ENCODE measurements around the gene SH3BP1. TPM values are rescaled to one million over a fixed set of nuclear protein-coding genes. Genes with fewer than 3 reads are reported as not detected.

SH3BP1 gene
- total RNA-seq, 1 experiment from 2014 or later: 60.5 TPM

GRCh38 chr22:37594237-37594636, 45.2 kb upstream of the SH3BP1 start:
- TF ChIP-seq EZH2 (IDR thresholded peaks at IDR 0.05; ENCODE audit: low read depth): no peak
- TF ChIP-seq CTCF (conservative IDR thresholded peaks at IDR 0.05): peak; percentile 39; the same call in 1 of the 2 replicates
- Histone ChIP-seq H3K27me3 (ENCODE audit: insufficient read depth, low read depth) (no peaks in the 10 kb centered on the region), H3F3A (ENCODE audit: insufficient read depth, low read depth) (peaks cover 26% of the 10 kb centered on the region; the same call in 1 of the 2 replicates), H3K4me1 (replicated peaks; ENCODE audit: insufficient read depth) (peaks cover 26% of the 10 kb centered on the region), H3K4me3 (no peak overlapping the region), H3K9me2 (ENCODE audit: insufficient read depth) (no peaks in the 10 kb centered on the region), H3K79me2 (ENCODE audit: low read depth) (no peaks in the 10 kb centered on the region), H3K4me2 (no peak overlapping the region), H2AFZ (no peak overlapping the region), H4K20me1 (ENCODE audit: insufficient read depth) (no peaks in the 10 kb centered on the region), H3K27ac (no peak overlapping the region), H3K9me3 (ENCODE audit: insufficient read depth, low read depth) (no peaks in the 10 kb centered on the region), H3K36me3 (ENCODE audit: low read depth) (no peaks in the 10 kb centered on the region)
- intact Hi-C loops (cut with micrococcal nuclease; ENCODE audit: unreplicated experiment): loop anchor here (5.0 kb wide), 1 partner anchor 137 kb away; no protein-coding TSS in a partner anchor
- BruUV-seq (replicated peaks): no TSS peak
- peak in 1 of 2 experiments; percentile 34 for DNase-seq
- POLR2A ChIA-PET (ENCODE audit: unreplicated experiment): no interaction called here
- CTCF ChIA-PET: no interaction called here

DNA sequence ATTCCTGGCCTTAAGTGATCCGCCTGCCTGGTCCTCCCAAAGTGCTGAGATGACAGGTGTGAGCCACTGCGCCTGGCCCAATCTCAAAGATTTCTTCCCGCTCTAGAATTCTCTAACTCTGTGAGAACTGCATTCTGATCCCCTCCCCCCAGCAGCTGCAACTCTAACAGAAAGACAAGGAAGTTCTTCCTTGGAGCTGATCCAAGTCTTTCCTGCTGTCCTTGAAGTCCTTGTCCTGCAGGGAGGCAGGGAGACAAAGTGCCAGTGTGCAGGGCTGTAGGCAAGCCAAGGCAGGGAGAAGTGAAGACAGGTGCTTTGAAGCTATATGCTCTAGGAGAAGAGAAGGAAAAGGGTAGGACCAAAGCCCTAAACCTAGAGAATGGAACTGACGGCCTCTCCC, 40.3 kb upstream of the SH3BP1 start:
- Histone ChIP-seq H3K27ac (no peak overlapping the region), H3K79me2 (ENCODE audit: low read depth) (no peaks in the 10 kb centered on the region), H4K20me1 (ENCODE audit: insufficient read depth) (no peaks in the 10 kb centered on the region), H3K27me3 (ENCODE audit: insufficient read depth, low read depth) (no peaks in the 10 kb centered on the region), H3K36me3 (ENCODE audit: low read depth) (no peaks in the 10 kb centered on the region), H3K4me2 (peak overlapping the region; percentile 31), H3K4me1 (replicated peaks; ENCODE audit: insufficient read depth) (peaks cover 48% of the 10 kb centered on the region), H3K9me2 (ENCODE audit: insufficient read depth) (no peaks in the 10 kb centered on the region), H3F3A (ENCODE audit: insufficient read depth, low read depth) (peaks cover 46% of the 10 kb centered on the region), H2AFZ (no peak overlapping the region), H3K9me3 (ENCODE audit: insufficient read depth, low read depth) (no peaks in the 10 kb centered on the region), H3K4me3 (no peak overlapping the region)
- CTCF ChIA-PET: interaction anchor here (0.6 to 0.7 kb wide), 4 partner anchors 9 to 104 kb away, joined by 5 to 22 read pairs (median 7); no protein-coding TSS in a partner anchor
- no peak for TF ChIP-seq CTCF (conservative IDR thresholded peaks at IDR 0.05)
- TF ChIP-seq EZH2 (IDR thresholded peaks at IDR 0.05; ENCODE audit: low read depth): no peak
- BruUV-seq (replicated peaks): no TSS peak
- intact Hi-C loops (cut with micrococcal nuclease; ENCODE audit: unreplicated experiment): no loop called here
- peak; percentile 19 to 40 for DNase-seq
- POLR2A ChIA-PET (ENCODE audit: unreplicated experiment): interaction anchor here (0.7 kb wide), 1 partner anchor 185 kb away, joined by 11 read pairs; no protein-coding TSS in a partner anchor

GRCh38 chr22:37601203-37601539, 38.3 kb upstream of the SH3BP1 start:
- TSS peak; percentile 70 for BruUV-seq (replicated peaks)
- H3F3A ChIP-seq (ENCODE audit: insufficient read depth, low read depth): peaks cover 45% of the 10 kb centered on the region
- TF ChIP-seq EZH2 (IDR thresholded peaks at IDR 0.05; ENCODE audit: low read depth) (no peak), CTCF (conservative IDR thresholded peaks at IDR 0.05) (no peak)
- peak overlapping the region; percentile 3; the same call in 1 of the 2 replicates for H3K4me3 ChIP-seq
- H4K20me1 ChIP-seq (ENCODE audit: insufficient read depth): no peaks in the 10 kb centered on the region
- peaks cover 57% of the 10 kb centered on the region for H3K4me1 ChIP-seq (replicated peaks; ENCODE audit: insufficient read depth)
- H3K27ac ChIP-seq: peak overlapping the region; percentile 57
- H3K9me2 ChIP-seq (ENCODE audit: insufficient read depth): no peaks in the 10 kb centered on the region
- H3K79me2 ChIP-seq (ENCODE audit: low read depth): no peaks in the 10 kb centered on the region
- no peaks in the 10 kb centered on the region for H3K36me3 ChIP-seq (ENCODE audit: low read depth)
- ChIA-PET POLR2A (ENCODE audit: unreplicated experiment) (interaction anchor here (0.6 kb wide), 1 partner anchor 358 kb away, joined by 4 read pairs; no protein-coding TSS in a partner anchor), CTCF (interaction anchor here (0.7 to 1.3 kb wide), 3 partner anchors 9 to 479 kb away, joined by 4 to 6 read pairs (median 4); no protein-coding TSS in a partner anchor)
- DNase-seq: no peak
- H3K4me2 ChIP-seq: peak overlapping the region; percentile 67
- no peaks in the 10 kb centered on the region for H3K9me3 ChIP-seq (ENCODE audit: insufficient read depth, low read depth)
- intact Hi-C loops (cut with micrococcal nuclease; ENCODE audit: unreplicated experiment): loop anchor here (10.0 kb wide), 1 partner anchor 364 kb away; no protein-coding TSS in a partner anchor
- no peaks in the 10 kb centered on the region for H3K27me3 ChIP-seq (ENCODE audit: insufficient read depth, low read depth)
- peak overlapping the region; percentile 10; the same call in 1 of the 2 replicates for H2AFZ ChIP-seq

Measured in PC-9 (cell line).